ENCODE data around the gene GNAS-AS1.

DNA sequence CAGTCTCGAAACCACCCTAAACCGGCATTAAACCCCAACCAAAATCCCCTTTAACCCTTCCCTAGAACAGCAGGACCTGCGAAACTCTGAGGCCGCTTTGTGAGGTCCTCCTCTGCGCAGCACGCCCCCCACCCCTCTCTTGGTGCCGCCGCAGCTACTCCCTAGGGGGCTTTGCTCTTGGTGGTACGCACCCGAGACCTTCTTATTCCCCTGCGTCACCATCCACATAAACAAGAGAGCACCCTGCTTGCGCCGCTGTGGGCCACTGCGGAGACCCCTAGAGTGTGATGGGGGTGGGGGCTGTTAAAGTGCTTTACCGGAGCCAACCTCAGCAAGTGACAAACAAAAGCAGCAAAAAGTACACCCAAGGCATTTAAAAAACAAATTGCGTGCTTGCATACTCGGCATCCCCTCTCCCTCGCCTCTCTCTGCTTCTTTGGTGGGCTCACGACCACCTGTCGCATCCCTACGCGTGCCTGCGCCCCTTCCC, 1.3 kb upstream of the GNAS-AS1 start:
- TF ChIP-seq, protein P1, sequence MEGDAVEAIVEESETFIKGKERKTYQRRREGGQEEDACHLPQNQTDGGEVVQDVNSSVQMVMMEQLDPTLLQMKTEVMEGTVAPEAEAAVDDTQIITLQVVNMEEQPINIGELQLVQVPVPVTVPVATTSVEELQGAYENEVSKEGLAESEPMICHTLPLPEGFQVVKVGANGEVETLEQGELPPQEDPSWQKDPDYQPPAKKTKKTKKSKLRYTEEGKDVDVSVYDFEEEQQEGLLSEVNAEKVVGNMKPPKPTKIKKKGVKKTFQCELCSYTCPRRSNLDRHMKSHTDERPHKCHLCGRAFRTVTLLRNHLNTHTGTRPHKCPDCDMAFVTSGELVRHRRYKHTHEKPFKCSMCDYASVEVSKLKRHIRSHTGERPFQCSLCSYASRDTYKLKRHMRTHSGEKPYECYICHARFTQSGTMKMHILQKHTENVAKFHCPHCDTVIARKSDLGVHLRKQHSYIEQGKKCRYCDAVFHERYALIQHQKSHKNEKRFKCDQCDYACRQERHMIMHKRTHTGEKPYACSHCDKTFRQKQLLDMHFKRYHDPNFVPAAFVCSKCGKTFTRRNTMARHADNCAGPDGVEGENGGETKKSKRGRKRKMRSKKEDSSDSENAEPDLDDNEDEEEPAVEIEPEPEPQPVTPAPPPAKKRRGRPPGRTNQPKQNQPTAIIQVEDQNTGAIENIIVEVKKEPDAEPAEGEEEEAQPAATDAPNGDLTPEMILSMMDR (IDR thresholded peaks at IDR 0.05; ENCODE audit: control extremely low read depth in 1 of 3, insufficient read depth in 1 of 3, low read depth in 1 of 3, low read length in 3 of 3) = no peak
- TF ChIP-seq, protein P2, sequence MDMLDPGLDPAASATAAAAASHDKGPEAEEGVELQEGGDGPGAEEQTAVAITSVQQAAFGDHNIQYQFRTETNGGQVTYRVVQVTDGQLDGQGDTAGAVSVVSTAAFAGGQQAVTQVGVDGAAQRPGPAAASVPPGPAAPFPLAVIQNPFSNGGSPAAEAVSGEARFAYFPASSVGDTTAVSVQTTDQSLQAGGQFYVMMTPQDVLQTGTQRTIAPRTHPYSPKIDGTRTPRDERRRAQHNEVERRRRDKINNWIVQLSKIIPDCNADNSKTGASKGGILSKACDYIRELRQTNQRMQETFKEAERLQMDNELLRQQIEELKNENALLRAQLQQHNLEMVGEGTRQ (IDR thresholded peaks at IDR 0.05; ENCODE audit: low read length) = no peak
- no peak for TF ChIP-seq CHD2 (IDR thresholded peaks at IDR 0.05; ENCODE audit: low read length)
- TF ChIP-seq JUN (IDR thresholded peaks at IDR 0.05; ENCODE audit: low read depth, low read length) = no peak
- TF ChIP-seq TAF1 (IDR thresholded peaks at IDR 0.05; ENCODE audit: low read depth, low read length) = no peak
